ENCODE results near the gene IDI1.
"Not testable (repeated sequence)": the region's sequence is repeated elsewhere in the genome, so short reads cannot be mapped to it uniquely, and the experiment has no call there.

The IDI1 gene

DNA sequence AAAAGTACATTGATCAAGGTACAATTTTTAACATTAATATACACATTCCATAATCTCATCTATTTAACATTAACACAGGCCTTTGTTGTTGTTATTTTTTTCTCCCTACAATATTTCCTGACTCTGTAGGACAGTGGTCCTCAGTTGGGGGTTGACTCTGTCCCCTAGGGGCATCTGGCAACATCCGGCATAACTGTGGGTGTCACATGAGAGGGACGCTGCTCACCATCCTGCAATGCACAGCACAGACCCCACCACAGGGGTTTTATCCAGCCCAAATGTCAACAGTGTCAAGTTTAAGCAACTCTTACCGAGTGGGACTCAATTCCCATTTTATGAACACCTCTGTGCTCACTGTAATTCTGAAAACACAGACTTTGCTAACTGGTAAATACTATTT lies 8.8 kb downstream of the IDI1 start:
- Histone ChIP-seq H3K4me1 (ENCODE audit: insufficient read depth, low read length, poor library complexity, severe bottlenecking) (peaks cover 35% of the 10 kb centered on the region), H3K27me3 (ENCODE audit: insufficient read depth, low read length, poor library complexity, severe bottlenecking) (no peaks in the 10 kb centered on the region), H3K4me3 (ENCODE audit: low read length, poor library complexity, severe bottlenecking) (no peak overlapping the region), H2AFZ (ENCODE audit: low read length) (no peak overlapping the region), H3K9ac (ENCODE audit: low read depth, low read length, poor library complexity, severe bottlenecking) (peak overlapping the region; percentile 14), H4K20me1 (ENCODE audit: insufficient read depth, low read length, poor library complexity, severe bottlenecking) (peaks cover 59% of the 10 kb centered on the region), H3K9me3 (ENCODE audit: insufficient read depth, low read depth, low read length) (no peaks in the 10 kb centered on the region), H3K79me2 (ENCODE audit: insufficient read depth, low read length) (peaks cover 61% of the 10 kb centered on the region), H3F3A (ENCODE audit: low read depth) (peaks cover 26% of the 10 kb centered on the region), H3K9me2 (replicated peaks; ENCODE audit: low read depth, low read length) (no peaks in the 10 kb centered on the region), H3K36me3 (ENCODE audit: insufficient read depth, low read length) (peaks cover 64% of the 10 kb centered on the region), H3K4me2 (ENCODE audit: low read depth, low read length, poor library complexity, severe bottlenecking) (peak overlapping the region; percentile 89)
- no peak for TF ChIP-seq EZH2phosphoT487 (IDR thresholded peaks at IDR 0.05; ENCODE audit: borderline replicate concordance)
- TF ChIP-seq, protein P1, sequence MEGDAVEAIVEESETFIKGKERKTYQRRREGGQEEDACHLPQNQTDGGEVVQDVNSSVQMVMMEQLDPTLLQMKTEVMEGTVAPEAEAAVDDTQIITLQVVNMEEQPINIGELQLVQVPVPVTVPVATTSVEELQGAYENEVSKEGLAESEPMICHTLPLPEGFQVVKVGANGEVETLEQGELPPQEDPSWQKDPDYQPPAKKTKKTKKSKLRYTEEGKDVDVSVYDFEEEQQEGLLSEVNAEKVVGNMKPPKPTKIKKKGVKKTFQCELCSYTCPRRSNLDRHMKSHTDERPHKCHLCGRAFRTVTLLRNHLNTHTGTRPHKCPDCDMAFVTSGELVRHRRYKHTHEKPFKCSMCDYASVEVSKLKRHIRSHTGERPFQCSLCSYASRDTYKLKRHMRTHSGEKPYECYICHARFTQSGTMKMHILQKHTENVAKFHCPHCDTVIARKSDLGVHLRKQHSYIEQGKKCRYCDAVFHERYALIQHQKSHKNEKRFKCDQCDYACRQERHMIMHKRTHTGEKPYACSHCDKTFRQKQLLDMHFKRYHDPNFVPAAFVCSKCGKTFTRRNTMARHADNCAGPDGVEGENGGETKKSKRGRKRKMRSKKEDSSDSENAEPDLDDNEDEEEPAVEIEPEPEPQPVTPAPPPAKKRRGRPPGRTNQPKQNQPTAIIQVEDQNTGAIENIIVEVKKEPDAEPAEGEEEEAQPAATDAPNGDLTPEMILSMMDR (conservative IDR thresholded peaks at IDR 0.05; ENCODE audit: low read length): no peak

DNA sequence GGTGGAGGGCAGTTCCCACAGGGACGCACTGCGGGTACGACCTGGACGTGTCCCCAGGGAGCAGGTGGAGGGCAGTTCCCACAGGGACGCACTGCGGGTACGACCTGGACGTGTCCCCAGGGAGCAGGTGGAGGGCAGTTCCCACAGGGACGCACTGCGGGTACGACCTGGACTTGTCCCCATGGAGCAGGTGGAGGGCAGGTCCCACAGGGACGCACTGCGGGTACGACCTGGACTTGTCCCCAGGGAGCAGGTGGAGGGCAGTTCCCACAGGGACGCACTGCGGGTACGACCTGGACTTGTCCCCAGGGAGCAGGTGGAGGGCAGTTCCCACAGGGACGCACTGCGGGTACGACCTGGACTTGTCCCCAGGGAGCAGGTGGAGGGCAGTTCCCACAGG lies 10.2 kb downstream of the IDI1 start:
- peaks cover 48% of the 10 kb centered on the region for H3K79me2 ChIP-seq (ENCODE audit: insufficient read depth, low read length)
- H2AFZ ChIP-seq (ENCODE audit: low read length); H3K27me3 ChIP-seq (ENCODE audit: insufficient read depth, low read length, poor library complexity, severe bottlenecking); H3K4me2 ChIP-seq (ENCODE audit: low read depth, low read length, poor library complexity, severe bottlenecking); H3K4me3 ChIP-seq (ENCODE audit: low read length, poor library complexity, severe bottlenecking); H3K9me2 ChIP-seq (replicated peaks; ENCODE audit: low read depth, low read length); H3K9ac ChIP-seq (ENCODE audit: low read depth, low read length, poor library complexity, severe bottlenecking); H3K9me3 ChIP-seq (ENCODE audit: insufficient read depth, low read depth, low read length): not testable (repeated sequence)
- H3K36me3 ChIP-seq (ENCODE audit: insufficient read depth, low read length): peaks cover 64% of the 10 kb centered on the region
- H3F3A ChIP-seq (ENCODE audit: low read depth): peaks cover 12% of the 10 kb centered on the region; the same call in 1 of the 2 replicates
- H4K20me1 ChIP-seq (ENCODE audit: insufficient read depth, low read length, poor library complexity, severe bottlenecking): peaks cover 45% of the 10 kb centered on the region
- peaks cover 25% of the 10 kb centered on the region for H3K4me1 ChIP-seq (ENCODE audit: insufficient read depth, low read length, poor library complexity, severe bottlenecking)

DNA sequence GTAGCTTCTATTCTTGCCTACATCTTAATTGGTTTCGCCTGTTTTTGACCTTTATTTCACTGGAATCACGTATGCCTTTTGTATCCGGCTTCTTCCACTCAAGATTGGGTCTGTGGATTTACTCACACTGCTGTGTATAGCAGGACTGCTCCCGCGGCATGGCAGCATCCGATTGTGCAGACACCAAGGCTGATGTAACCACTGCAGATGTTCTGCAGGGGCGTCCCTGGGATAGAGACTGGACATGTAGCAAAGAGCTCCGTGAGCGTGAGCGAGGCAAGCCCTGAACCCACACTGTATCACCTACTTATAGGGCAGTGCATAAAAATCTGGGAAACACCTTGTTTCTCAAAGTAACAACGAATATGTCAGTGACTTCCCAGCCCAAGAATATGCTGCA lies 11.8 kb downstream of the IDI1 start:
- Histone ChIP-seq H2AFZ (ENCODE audit: low read length) (no peak overlapping the region), H3K4me2 (ENCODE audit: low read depth, low read length, poor library complexity, severe bottlenecking) (no peak overlapping the region), H3F3A (ENCODE audit: low read depth) (0 out of 2 replicates have a peak, but pooled peaks cover 10% of the 10 kb centered on the region), H3K9me3 (ENCODE audit: insufficient read depth, low read depth, low read length) (no peaks in the 10 kb centered on the region), H3K27me3 (ENCODE audit: insufficient read depth, low read length, poor library complexity, severe bottlenecking) (no peaks in the 10 kb centered on the region), H3K4me3 (ENCODE audit: low read length, poor library complexity, severe bottlenecking) (no peak overlapping the region), H3K36me3 (ENCODE audit: insufficient read depth, low read length) (peaks cover 50% of the 10 kb centered on the region), H4K20me1 (ENCODE audit: insufficient read depth, low read length, poor library complexity, severe bottlenecking) (peaks cover 29% of the 10 kb centered on the region), H3K9me2 (replicated peaks; ENCODE audit: low read depth, low read length) (no peaks in the 10 kb centered on the region), H3K9ac (ENCODE audit: low read depth, low read length, poor library complexity, severe bottlenecking) (no peak overlapping the region), H3K4me1 (ENCODE audit: insufficient read depth, low read length, poor library complexity, severe bottlenecking) (peaks cover 13% of the 10 kb centered on the region), H3K79me2 (ENCODE audit: insufficient read depth, low read length) (peaks cover 31% of the 10 kb centered on the region)
- no peak for TF ChIP-seq EZH2phosphoT487 (IDR thresholded peaks at IDR 0.05; ENCODE audit: borderline replicate concordance)
- TF ChIP-seq, protein P1 (conservative IDR thresholded peaks at IDR 0.05; ENCODE audit: low read length): no peak

DNA sequence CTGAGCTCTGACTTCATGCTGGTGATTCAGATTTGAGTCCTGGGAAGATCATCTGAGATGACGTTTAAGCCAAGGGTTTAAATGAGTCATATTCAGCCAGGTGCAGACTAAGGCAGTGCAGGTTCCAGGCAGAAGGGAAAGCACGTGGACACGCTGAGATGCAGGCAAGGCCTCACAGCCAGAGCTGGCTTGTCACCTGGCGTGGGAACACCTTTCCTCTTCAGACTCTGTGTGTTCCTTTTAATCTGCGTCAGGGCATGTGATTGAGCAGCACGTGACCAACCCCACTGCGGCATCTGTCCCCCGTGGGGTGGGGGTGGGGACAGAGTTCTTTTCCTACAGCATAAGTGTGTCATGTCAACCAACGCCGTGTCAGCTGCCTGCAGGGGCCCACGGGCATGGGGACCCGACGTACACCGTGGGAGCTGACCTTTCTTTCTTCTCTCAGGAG lies 12.6 kb downstream of the IDI1 start:
- Histone ChIP-seq H4K20me1 (ENCODE audit: insufficient read depth, low read length, poor library complexity, severe bottlenecking) (peaks cover 23% of the 10 kb centered on the region), H3K4me2 (ENCODE audit: low read depth, low read length, poor library complexity, severe bottlenecking) (no peak overlapping the region), H3K27me3 (ENCODE audit: insufficient read depth, low read length, poor library complexity, severe bottlenecking) (no peaks in the 10 kb centered on the region), H3K9me2 (replicated peaks; ENCODE audit: low read depth, low read length) (no peaks in the 10 kb centered on the region), H3K9ac (ENCODE audit: low read depth, low read length, poor library complexity, severe bottlenecking) (no peak overlapping the region), H3K36me3 (ENCODE audit: insufficient read depth, low read length) (peaks cover 43% of the 10 kb centered on the region), H3K4me3 (ENCODE audit: low read length, poor library complexity, severe bottlenecking) (no peak overlapping the region), H2AFZ (ENCODE audit: low read length) (no peak overlapping the region), H3K4me1 (ENCODE audit: insufficient read depth, low read length, poor library complexity, severe bottlenecking) (peaks cover 13% of the 10 kb centered on the region), H3K9me3 (ENCODE audit: insufficient read depth, low read depth, low read length) (no peaks in the 10 kb centered on the region), H3F3A (ENCODE audit: low read depth) (0 out of 2 replicates have a peak, but pooled peaks cover 9% of the 10 kb centered on the region), H3K79me2 (ENCODE audit: insufficient read depth, low read length) (peaks cover 24% of the 10 kb centered on the region)
- no peak for TF ChIP-seq EZH2phosphoT487 (IDR thresholded peaks at IDR 0.05; ENCODE audit: borderline replicate concordance)
- TF ChIP-seq, protein P1 (conservative IDR thresholded peaks at IDR 0.05; ENCODE audit: low read length): no peak

Measured in Loucy (cell line).